SK-N-MC (cell line): ENCODE results near the gene YIF1A.

Source experiments
- EZH2 ChIP-seq: fragments of 200-600 bp; sonication (generic); IDR thresholded peaks from one replicate; pipeline ENCODE4 v1.6.1; 2017; ENCODE audit warnings: antibody characterized with exemption
- FOXP2 ChIP-seq: optimal IDR thresholded peaks from 2 replicates; pipeline ENCODE3; 2011; ENCODE audit warnings: mild to moderate bottlenecking, moderate library complexity; ENCODE audit not compliant: insufficient read depth; ENCODE audit errors: extremely low read length, control extremely low read depth
- POLR2AphosphoS5 ChIP-seq: IDR thresholded peaks from 2 replicates; pipeline ENCODE4 v1.6.1; 2012; ENCODE audit warnings: mild to moderate bottlenecking, low read depth, low read length, borderline replicate concordance

DNA sequence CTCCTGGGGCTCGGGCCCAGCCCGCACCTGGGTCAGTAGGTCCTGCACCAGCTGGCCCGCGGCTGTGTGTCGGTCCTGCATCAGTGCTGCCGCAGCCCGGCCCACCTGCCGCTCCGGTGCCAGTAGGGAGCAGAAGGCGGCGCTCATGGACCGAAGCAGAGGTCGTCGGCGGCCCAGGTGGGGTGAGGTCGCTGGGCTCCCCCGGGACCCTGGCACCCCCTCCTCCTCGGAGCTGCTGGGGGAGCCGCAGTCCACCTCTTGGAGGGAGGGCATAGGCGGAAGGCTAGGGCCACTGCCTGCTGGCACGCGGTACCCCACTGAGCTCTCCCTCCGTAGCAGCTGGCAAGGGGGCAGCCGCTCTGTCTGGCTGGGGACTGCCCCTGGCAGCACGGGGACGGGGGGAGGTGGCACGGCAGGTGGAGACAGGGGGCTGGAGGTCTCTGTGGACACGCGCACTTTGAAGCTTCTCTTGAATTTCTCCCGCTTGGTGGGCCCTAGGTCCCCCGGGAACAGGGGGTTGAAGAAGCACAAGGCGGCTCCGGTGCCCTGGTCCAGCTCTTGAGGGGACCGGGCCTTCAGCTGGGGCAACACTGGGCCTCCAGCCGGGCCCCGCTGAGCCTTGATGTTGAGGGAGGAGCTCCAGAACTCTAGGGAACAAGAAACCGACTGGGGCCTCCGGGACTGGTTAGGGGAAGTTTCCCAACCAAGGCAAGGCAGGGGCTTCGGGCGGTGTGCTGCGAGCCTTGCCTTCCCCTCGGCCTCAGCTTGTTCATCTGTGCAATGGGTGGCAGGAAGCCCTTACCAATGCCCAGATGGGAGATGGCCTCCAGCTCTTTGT, 45.9 kb upstream of the YIF1A start:
- TF ChIP-seq EZH2 (no peak), POLR2AphosphoS5 (no peak), FOXP2 (no peak)
